PC-3 (cell line): Measurements from ENCODE around the gene MAP2. TPM values are rescaled to one million over a fixed set of nuclear protein-coding genes. Genes with fewer than 3 reads are reported as not detected.

Experiments
- ATAC-seq: fragments of 200-7000 bp; cut with Tn5 transposase; 2 replicates; pipeline ENCODE4 v1.9.1; 2020; ENCODE audit warnings: mild to moderate bottlenecking, moderate library complexity
- BruUV-seq: library from RNA; stranded (reverse); fragments of 400-500 nt; replicated peaks from 2 replicates; lab custom pipeline; 2021; lab: Mats Ljungman, UMichigan
- CTCF ChIA-PET: fragments of 300-600 bp; sonication (Branson Sonifier 250); formaldehyde crosslinking; loops from one replicate; lab custom pipeline; 2022; ENCODE audit warnings: antibody characterized with exemption; lab: Charles Lee
- POLR2A ChIA-PET: fragments of 300-600 bp; sonication (Branson Sonifier 250); formaldehyde crosslinking; loops from one replicate; lab custom pipeline; 2022; ENCODE audit warnings: antibody characterized with exemption; ENCODE audit not compliant: unreplicated experiment; lab: Charles Lee
- DNase-seq: peaks from one replicate; pipeline ENCODE4 v3.0.0-alpha.2; 2015
- H2AFZ ChIP-seq: fragments of 300-600 bp; sonication (generic); 2 replicates; pipeline ENCODE4 v1.6.0; 2016; ENCODE audit warnings: antibody characterized with exemption, low read length
- H3F3A ChIP-seq: fragments of 300-600 bp; sonication (generic); one replicate; pipeline ENCODE4 v1.6.0; 2017; ENCODE audit warnings: antibody characterized with exemption, low read length, control low read depth, mild to moderate bottlenecking; ENCODE audit not compliant: unreplicated experiment
- H3K27ac ChIP-seq: fragments of 300-600 bp; sonication (generic); 2 replicates; pipeline ENCODE4 v1.5.1; 2016; ENCODE audit warnings: mild to moderate bottlenecking, low read length
- H3K27me3 ChIP-seq: fragments of 300-600 bp; sonication (generic); 2 replicates; pipeline ENCODE4 v1.6.1; 2016; ENCODE audit warnings: low read length, mixed read lengths
- H3K36me3 ChIP-seq: fragments of 300-600 bp; sonication (generic); 2 replicates; pipeline ENCODE4 v1.6.1; 2016; ENCODE audit warnings: low read depth, mixed run types, low read length, mixed read lengths
- H3K4me1 ChIP-seq: fragments of 300-600 bp; sonication (generic); 2 replicates; pipeline ENCODE4 v1.5.1; 2016; ENCODE audit warnings: low read length; ENCODE audit not compliant: insufficient read depth
- H3K4me2 ChIP-seq: fragments of 300-600 bp; sonication (generic); 2 replicates; pipeline ENCODE4 v1.6.0; 2016; ENCODE audit warnings: low read length
- H3K4me3 ChIP-seq: fragments of 300-600 bp; sonication (generic); 2 replicates; pipeline ENCODE4 v1.5.1; 2016; ENCODE audit warnings: mild to moderate bottlenecking, low read length, mixed read lengths
- H3K79me2 ChIP-seq: fragments of 300-600 bp; sonication (generic); 2 replicates; pipeline ENCODE4 v1.6.1; 2017; ENCODE audit warnings: low read length, mixed read lengths
- H3K9ac ChIP-seq: fragments of 300-600 bp; sonication (generic); 2 replicates; pipeline ENCODE4 v1.6.0; 2016; ENCODE audit warnings: mild to moderate bottlenecking, low read length
- H3K9me2 ChIP-seq: fragments of 300-600 bp; sonication (generic); replicated peaks from 2 replicates; pipeline ENCODE4 v1.6.1; 2016; ENCODE audit warnings: mixed run types, low read length, mixed read lengths
- H3K9me3 ChIP-seq: fragments of 300-600 bp; sonication (generic); 2 replicates; pipeline ENCODE4 v1.6.1; 2016; ENCODE audit warnings: low read length, mixed read lengths
- H4K20me1 ChIP-seq: fragments of 300-600 bp; sonication (generic); 2 replicates; pipeline ENCODE4 v1.6.1; 2016; ENCODE audit warnings: low read length, mixed read lengths
- CTCF ChIP-seq: fragments of 300-600 bp; sonication (generic); conservative IDR thresholded peaks from 2 replicates; pipeline ENCODE4 v1.5.1; 2017; ENCODE audit warnings: antibody characterized with exemption, low read depth, mild to moderate bottlenecking, low read length
- EZH2 ChIP-seq: fragments of 300-600 bp; sonication (generic); IDR thresholded peaks from one replicate; pipeline ENCODE4 v1.6.1; 2017; ENCODE audit warnings: antibody characterized with exemption, mild to moderate bottlenecking, low read length; ENCODE audit not compliant: unreplicated experiment
- EZH2phosphoT487 ChIP-seq: fragments of 300-600 bp; sonication (generic); IDR thresholded peaks from 2 replicates; pipeline ENCODE4 v1.6.1; 2018; ENCODE audit warnings: mild to moderate bottlenecking, antibody characterized with exemption, low read length, borderline replicate concordance
- intact Hi-C: fragments of 100-400 bp; cut with micrococcal nuclease; formaldehyde crosslinking; loops from 2 replicates; pipeline ENCODE4 v1.9.0; 2023
- total RNA-seq: library from RNA; depleted of rRNA; stranded (reverse); fragments of >200 nt; gene quantifications from 2 replicates; pipeline ENCODE4 v1.2.3, GENCODE V29; 2014

The MAP2 gene
- total RNA-seq, 1 experiment from 2014 or later = 2.1 TPM

- POLR2A ChIA-PET = interaction anchor here (0.6 kb wide), 1 partner anchor 9 kb away, joined by 3 read pairs; no protein-coding TSS in a partner anchor
- no peak overlapping the region for H2AFZ ChIP-seq
- 0 out of 2 replicates have a peak overlapping the region, but pooled peaks have one; percentile 9 for H3K4me3 ChIP-seq
- ATAC-seq = peak; percentile 88
- H3K4me1 ChIP-seq = peaks cover 31% of the 10 kb centered on the region
- no TSS peak for BruUV-seq
- TF ChIP-seq CTCF (no peak), EZH2 (no peak), EZH2phosphoT487 (no peak)
- no peaks in the 10 kb centered on the region for H3K36me3 ChIP-seq
- no peaks in the 10 kb centered on the region for H3K9me3 ChIP-seq
- no peaks in the 10 kb centered on the region for H4K20me1 ChIP-seq
- peak; percentile 90 for DNase-seq
- H3K27ac ChIP-seq = peak overlapping the region; percentile 46
- H3K27me3 ChIP-seq = no peaks in the 10 kb centered on the region
- intact Hi-C loops = loop anchor here (1.0 to 5.0 kb wide), 3 partner anchors 14 to 1044 kb away; partner anchors contain the start of gene MAP2
- H3F3A ChIP-seq = no peaks in the 10 kb centered on the region
- no peaks in the 10 kb centered on the region for H3K79me2 ChIP-seq
- CTCF ChIA-PET = interaction anchor here (0.6 kb wide), 1 partner anchor 172 kb away, joined by 3 read pairs; no protein-coding TSS in a partner anchor
- no peak overlapping the region for H3K9ac ChIP-seq
- H3K4me2 ChIP-seq = peak overlapping the region; percentile 64
- no peaks in the 10 kb centered on the region for H3K9me2 ChIP-seq
Measured at GRCh38 chr2:209383212-209383611, 40.6 kb upstream of the MAP2 start.

- no peak overlapping the region for H3K27ac ChIP-seq
- no peak for DNase-seq
- H2AFZ ChIP-seq = no peak overlapping the region
- no peaks in the 10 kb centered on the region for H3K79me2 ChIP-seq
- H3K9ac ChIP-seq = no peak overlapping the region
- H3K9me3 ChIP-seq = no peaks in the 10 kb centered on the region
- no TSS peak for BruUV-seq
- no peak overlapping the region for H3K4me2 ChIP-seq
- no peaks in the 10 kb centered on the region for H4K20me1 ChIP-seq
- H3K27me3 ChIP-seq = no peaks in the 10 kb centered on the region
- H3K9me2 ChIP-seq = no peaks in the 10 kb centered on the region
- ChIA-PET CTCF (no interaction called here), POLR2A (no interaction called here)
- H3K4me3 ChIP-seq = no peak overlapping the region
- H3K4me1 ChIP-seq = peaks cover 28% of the 10 kb centered on the region
- intact Hi-C loops = no loop called here
- TF ChIP-seq CTCF (no peak), EZH2 (no peak), EZH2phosphoT487 (no peak)
- ATAC-seq = no peak
- no peaks in the 10 kb centered on the region for H3K36me3 ChIP-seq
- peaks cover 4% of the 10 kb centered on the region for H3F3A ChIP-seq
Measured at GRCh38 chr2:209387389-209387788, 36.5 kb upstream of the MAP2 start.

GRCh38 chr2:209388446-209389037 is 35.3 kb upstream of the MAP2 start:
- H4K20me1 ChIP-seq = no peaks in the 10 kb centered on the region
- no peaks in the 10 kb centered on the region for H3K27me3 ChIP-seq
- H3K9ac ChIP-seq = no peak overlapping the region
- peaks cover 6% of the 10 kb centered on the region for H3F3A ChIP-seq
- BruUV-seq = no TSS peak
- peaks cover 29% of the 10 kb centered on the region for H3K4me1 ChIP-seq
- intact Hi-C loops = no loop called here
- ChIA-PET POLR2A (no interaction called here), CTCF (no interaction called here)
- no peak overlapping the region for H3K4me2 ChIP-seq
- no peaks in the 10 kb centered on the region for H3K79me2 ChIP-seq
- no peak for ATAC-seq
- no peak for DNase-seq
- no peak overlapping the region for H3K4me3 ChIP-seq
- no peaks in the 10 kb centered on the region for H3K36me3 ChIP-seq
- no peak overlapping the region for H3K27ac ChIP-seq
- no peaks in the 10 kb centered on the region for H3K9me2 ChIP-seq
- H2AFZ ChIP-seq = no peak overlapping the region
- no peaks in the 10 kb centered on the region for H3K9me3 ChIP-seq
- TF ChIP-seq EZH2 (no peak), CTCF (no peak), EZH2phosphoT487 (no peak)
